ENCODE data around the gene THAP2. TPM values are rescaled to one million over a fixed set of nuclear protein-coding genes. Genes with fewer than 3 reads are reported as not detected.

The THAP2 gene
- total RNA-seq, 4 donors from 2014 or later = 3.3 to 5.1 (median 3.7) TPM

DNA sequence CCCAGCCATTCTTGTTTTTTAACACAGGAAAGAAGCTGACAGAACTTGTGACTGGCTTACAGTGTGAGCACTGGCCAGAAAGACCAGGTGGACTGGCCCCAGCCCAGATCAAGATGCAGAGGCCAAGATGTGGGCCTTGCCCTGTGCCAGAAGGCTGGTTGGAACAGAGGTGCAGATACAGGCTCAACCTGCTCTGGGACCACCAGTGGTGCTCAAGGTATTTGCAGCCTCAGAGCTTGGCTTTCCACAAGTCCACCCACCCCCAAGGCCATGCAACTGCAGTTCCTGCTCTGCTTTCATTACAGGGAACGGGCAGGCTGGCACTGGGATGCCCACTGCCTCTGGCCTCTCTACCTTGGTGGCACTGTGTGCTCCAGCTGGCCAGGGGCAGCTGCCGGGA is 23.8 kb upstream of the THAP2 start:
- peaks cover 0 to under 1% (median 0%) of the 10 kb centered on the region in 4 donors for H3K4me1 ChIP-seq
- H3K27ac ChIP-seq (replicated peaks in 1 of 4) = no peak overlapping the region
- H3K9me3 ChIP-seq = no peaks in the 10 kb centered on the region
- intact Hi-C loops (cut with DNase I) = no loop called here
- peaks cover 21 to 98% (median 61%) of the 10 kb centered on the region in 4 donors for H3K36me3 ChIP-seq
- H3K4me3 ChIP-seq = no peak overlapping the region
- no peak for DNase-seq (ENCODE audit: extremely low spot score)
- WGBS = 94% methylated on average over 2 of the region's 2 CpGs
- H3K27me3 ChIP-seq = no peaks in the 10 kb centered on the region
- TF ChIP-seq POLR2AphosphoS5 (IDR thresholded peaks at IDR 0.05) = no peak
- TF ChIP-seq CTCF (IDR thresholded peaks at IDR 0.05) = no peak
- TF ChIP-seq POLR2A (IDR thresholded peaks at IDR 0.05; ENCODE audit: low read depth) = no peak
- no peak for TF ChIP-seq EP300 (IDR thresholded peaks at IDR 0.05)

DNA sequence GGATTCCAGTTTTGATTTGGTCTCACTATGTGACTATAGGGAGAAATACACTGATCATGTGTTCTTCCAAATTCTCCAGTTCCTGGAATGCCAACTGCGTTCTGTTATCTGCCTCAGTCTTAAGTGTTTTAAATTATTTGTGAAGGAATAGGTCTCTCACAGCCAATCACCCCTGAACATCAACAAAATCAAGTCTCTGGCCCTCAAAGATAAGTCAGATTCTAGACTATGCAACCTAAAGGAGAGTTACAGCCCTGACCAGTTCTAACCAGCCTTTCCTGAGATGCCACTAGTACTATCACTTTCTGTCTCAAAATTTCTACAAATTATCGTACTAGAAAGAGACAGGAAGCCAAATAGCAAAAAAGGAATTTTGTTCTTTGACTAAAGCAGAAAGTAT is 22.7 kb upstream of the THAP2 start:
- Histone ChIP-seq H3K9me3 (no peaks in the 10 kb centered on the region), H3K27ac (replicated peaks in 1 of 4) (no peak overlapping the region), H3K4me1 (peaks cover 0 to 3% (median 0%) of the 10 kb centered on the region in 4 donors), H3K27me3 (no peaks in the 10 kb centered on the region), H3K36me3 (peaks cover 17 to 91% (median 58%) of the 10 kb centered on the region in 4 donors), H3K4me3 (no peak overlapping the region)
- 77% methylated on average over 2 of the region's 2 CpGs for WGBS
- intact Hi-C loops (cut with DNase I) = no loop called here
- TF ChIP-seq POLR2AphosphoS5 (IDR thresholded peaks at IDR 0.05) = no peak
- no peak for TF ChIP-seq CTCF (IDR thresholded peaks at IDR 0.05)
- TF ChIP-seq POLR2A (IDR thresholded peaks at IDR 0.05; ENCODE audit: low read depth) = no peak
- TF ChIP-seq EP300 (IDR thresholded peaks at IDR 0.05) = no peak
- DNase-seq (ENCODE audit: extremely low spot score) = no peak

DNA sequence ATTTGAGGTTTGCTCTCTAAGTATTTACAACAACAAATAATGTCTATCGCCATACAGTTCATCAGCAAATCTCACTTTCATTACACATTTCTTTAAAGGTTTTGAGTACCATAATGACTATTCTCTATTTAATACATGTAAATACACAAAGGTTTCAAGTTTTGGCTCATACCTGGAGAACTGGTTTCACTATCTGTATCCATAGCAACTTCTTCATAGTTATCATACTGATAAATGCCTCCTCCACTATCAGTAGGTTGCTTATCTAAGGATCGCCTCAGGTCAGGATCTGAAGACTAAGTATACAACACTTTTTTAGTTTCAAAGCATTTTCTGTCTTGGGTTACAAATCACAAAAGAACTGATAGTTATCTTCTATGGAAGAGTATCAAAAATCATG is 21.8 kb upstream of the THAP2 start:
- intact Hi-C loops (cut with DNase I) = no loop called here
- peaks cover 17 to 91% (median 59%) of the 10 kb centered on the region in 4 donors for H3K36me3 ChIP-seq
- 93% methylated on average over 2 of the region's 2 CpGs for WGBS

DNA sequence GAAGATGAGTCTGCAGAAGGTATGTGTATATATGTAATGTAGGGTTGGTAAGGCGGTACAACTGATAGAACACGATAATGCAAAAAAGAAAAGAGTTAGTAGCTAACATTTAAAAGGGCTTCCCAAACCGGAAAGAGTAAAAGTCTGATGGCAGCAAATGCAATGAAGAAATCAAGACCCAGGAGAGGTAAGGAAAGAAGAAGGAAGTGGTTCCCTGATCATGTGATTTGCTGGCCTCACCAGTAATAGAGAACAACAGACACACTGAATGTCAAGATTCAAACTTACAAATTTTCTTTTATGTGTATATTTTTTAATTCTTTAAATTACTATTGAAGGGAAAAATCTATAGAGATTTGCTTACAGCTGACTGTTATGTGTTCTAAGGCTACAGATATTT is 18.8 kb upstream of the THAP2 start:
- WGBS = 89% methylated on average over 3 of the region's 3 CpGs
- no peak overlapping the region for H3K27ac ChIP-seq (replicated peaks in 1 of 4)
- H3K9me3 ChIP-seq = no peaks in the 10 kb centered on the region
- TF ChIP-seq POLR2AphosphoS5 (IDR thresholded peaks at IDR 0.05) (no peak), CTCF (IDR thresholded peaks at IDR 0.05) (no peak), POLR2A (IDR thresholded peaks at IDR 0.05; ENCODE audit: low read depth) (no peak), EP300 (IDR thresholded peaks at IDR 0.05) (no peak)
- H3K4me3 ChIP-seq = no peak overlapping the region
- no peaks in the 10 kb centered on the region for H3K27me3 ChIP-seq
- intact Hi-C loops (cut with DNase I) = no loop called here
- H3K4me1 ChIP-seq = peaks cover 0 to 3% (median 1%) of the 10 kb centered on the region in 4 donors
- DNase-seq (ENCODE audit: extremely low spot score) = no peak
- peaks cover 17 to 70% (median 53%) of the 10 kb centered on the region in 4 donors for H3K36me3 ChIP-seq

More for the DNA sequence above, 21.8 kb upstream of the THAP2 start:
- H3K27me3 ChIP-seq = no peaks in the 10 kb centered on the region
- no peak overlapping the region for H3K27ac ChIP-seq (replicated peaks in 1 of 4)
- no peaks in the 10 kb centered on the region for H3K9me3 ChIP-seq
- DNase-seq (ENCODE audit: extremely low spot score) = no peak
- TF ChIP-seq CTCF (IDR thresholded peaks at IDR 0.05) (no peak), EP300 (IDR thresholded peaks at IDR 0.05) (no peak), POLR2AphosphoS5 (IDR thresholded peaks at IDR 0.05) (no peak), POLR2A (IDR thresholded peaks at IDR 0.05; ENCODE audit: low read depth) (no peak)
- H3K4me3 ChIP-seq = no peak overlapping the region
- peaks cover 0 to 3% (median 0%) of the 10 kb centered on the region in 4 donors for H3K4me1 ChIP-seq

- no peak for DNase-seq (ENCODE audit: extremely low spot score)
- no peak overlapping the region for H3K4me3 ChIP-seq
- TF ChIP-seq CTCF (IDR thresholded peaks at IDR 0.05) (no peak), EP300 (IDR thresholded peaks at IDR 0.05) (no peak), POLR2A (IDR thresholded peaks at IDR 0.05; ENCODE audit: low read depth) (no peak), POLR2AphosphoS5 (IDR thresholded peaks at IDR 0.05) (no peak)
- H3K4me1 ChIP-seq = peaks cover 2 to 12% (median 6%) of the 10 kb centered on the region in 4 donors
- H3K27me3 ChIP-seq = no peaks in the 10 kb centered on the region
- intact Hi-C loops (cut with DNase I) = no loop called here
- WGBS = 91% methylated on average over 3 of the region's 3 CpGs
- no peak overlapping the region for H3K27ac ChIP-seq (replicated peaks in 1 of 4)
- peaks cover 17 to 58% (median 44%) of the 10 kb centered on the region in 4 donors for H3K36me3 ChIP-seq
- no peaks in the 10 kb centered on the region for H3K9me3 ChIP-seq
These were observed 17.6 kb upstream of the THAP2 start for GRCh38 chr12:71646512-71646911.
